Ishikawa (cell line): ENCODE data around the gene C5.

ENCODE experiments used
- CEBPB ChIP-seq: IDR thresholded peaks from 2 replicates; pipeline ENCODE4 v1.6.1; 2012
- EP300 ChIP-seq: IDR thresholded peaks from 2 replicates; pipeline ENCODE4 v1.6.1; 2012; ENCODE audit warnings: borderline replicate concordance
- TAF1 ChIP-seq: IDR thresholded peaks from 2 replicates; pipeline ENCODE4 v1.6.1; 2012; ENCODE audit warnings: low read depth, mild to moderate bottlenecking
- TEAD4 ChIP-seq: IDR thresholded peaks from 2 replicates; pipeline ENCODE4 v1.6.1; 2012
- YY1 ChIP-seq: IDR thresholded peaks from 2 replicates; pipeline ENCODE4 v1.6.1; 2012; ENCODE audit warnings: low read depth
- TF ChIP-seq, protein P1 (sequence below): IDR thresholded peaks from 2 replicates; pipeline ENCODE4 v1.6.1; 2012

- TF ChIP-seq CEBPB (no peak), TEAD4 (no peak), YY1 (no peak), TAF1 (no peak), EP300 (no peak)
- TF ChIP-seq, protein P1, sequence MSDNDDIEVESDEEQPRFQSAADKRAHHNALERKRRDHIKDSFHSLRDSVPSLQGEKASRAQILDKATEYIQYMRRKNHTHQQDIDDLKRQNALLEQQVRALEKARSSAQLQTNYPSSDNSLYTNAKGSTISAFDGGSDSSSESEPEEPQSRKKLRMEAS = no peak
These were observed 125.2 kb downstream of the C5 start for GRCh38 chr9:120924698-120925534.
